HG02973 (cell line): ENCODE results near the gene BACH2.
"Not testable (repeated sequence)": the region's sequence is repeated elsewhere in the genome, so short reads cannot be mapped to it uniquely, and the experiment has no call there.

Experiments used
- ATAC-seq: cut with Tn5 transposase; IDR thresholded peaks from one replicate; pipeline ENCODE4 v1.9.1; 2021; ENCODE audit warnings: moderate library complexity; ENCODE audit not compliant: unreplicated experiment

Gene BACH2

GRCh38 chr6:89925826-89926225 is 370.8 kb downstream of the BACH2 start:
- no peak for ATAC-seq

DNA sequence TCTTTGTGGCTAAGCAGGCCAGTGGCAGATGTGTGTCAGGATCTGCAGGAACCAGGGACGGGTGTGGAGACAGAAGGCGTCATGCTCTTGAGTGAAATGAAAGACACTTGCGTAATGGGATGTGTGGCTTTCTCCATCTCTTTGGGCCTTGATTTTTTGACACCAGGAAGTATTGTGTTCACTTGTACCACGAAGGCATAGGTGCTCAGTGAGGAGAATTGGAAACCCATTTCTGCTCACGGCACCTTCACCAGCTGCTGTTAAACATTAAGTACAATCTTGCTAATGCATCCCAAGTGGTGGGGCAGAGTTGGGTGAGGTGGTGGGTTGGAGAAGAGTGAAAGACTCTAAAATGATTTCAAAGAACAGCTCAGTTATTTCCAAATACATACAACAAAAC is 372.4 kb downstream of the BACH2 start:
- ATAC-seq, result no peak

GRCh38 chr6:89921691-89922090 is 375.0 kb downstream of the BACH2 start:
- no peak for ATAC-seq

- ATAC-seq, result no peak
These were observed 375.4 kb downstream of the BACH2 start for GRCh38 chr6:89921197-89921596.

DNA sequence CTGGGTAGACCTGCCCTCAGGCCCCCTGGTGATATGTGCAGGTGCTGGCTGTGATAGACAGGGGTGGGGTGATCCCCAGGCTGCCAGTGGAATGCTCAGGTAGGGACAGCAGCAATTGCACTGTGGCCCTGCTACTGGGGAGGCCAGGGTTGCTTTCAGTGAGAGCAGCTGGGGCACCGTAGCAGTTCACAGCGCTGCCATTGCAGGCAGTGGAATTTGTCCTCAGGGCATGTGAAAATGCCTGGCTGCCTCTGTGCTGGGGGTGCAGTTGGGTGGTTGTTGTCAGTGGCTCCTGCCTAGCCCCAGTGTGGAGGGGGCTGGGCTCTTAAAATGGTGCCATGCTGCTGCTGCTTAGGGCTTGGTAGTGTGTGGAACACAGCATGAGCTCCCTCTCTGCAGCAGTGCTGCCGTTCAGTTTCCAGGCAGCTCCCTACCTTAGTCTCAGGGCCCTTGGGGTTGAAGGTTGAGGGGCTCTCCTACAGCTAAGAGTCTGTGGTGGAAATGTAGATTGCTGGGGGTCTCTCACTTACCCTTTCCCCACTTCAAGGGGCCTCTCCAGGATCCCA is 378.8 kb downstream of the BACH2 start:
- ATAC-seq, result no peak

DNA sequence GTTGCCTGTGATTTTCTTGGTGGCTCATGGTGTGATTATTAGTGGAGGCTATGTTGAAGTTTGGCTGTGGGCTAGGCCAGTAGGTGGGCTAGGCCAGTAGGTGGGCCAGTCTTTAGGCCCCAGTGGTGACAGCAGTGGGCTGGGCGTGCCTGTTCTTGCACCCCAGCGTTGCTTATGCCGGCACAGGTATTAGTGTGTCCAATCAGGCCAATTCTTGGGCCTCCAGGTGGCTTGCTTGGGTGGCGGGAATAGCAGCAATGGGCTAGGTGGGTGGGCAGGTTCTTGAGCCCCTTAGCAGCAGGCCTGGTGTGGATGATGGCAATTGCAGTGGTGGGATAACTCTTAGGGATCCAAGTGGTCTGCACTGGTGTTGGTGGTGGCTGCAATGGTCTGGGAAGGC is 379.4 kb downstream of the BACH2 start:
- no peak for ATAC-seq

GRCh38 chr6:89916136-89916920 is 380.3 kb downstream of the BACH2 start:
- ATAC-seq, result no peak

GRCh38 chr6:89910902-89911240 is 385.8 kb downstream of the BACH2 start:
- no peak for ATAC-seq

DNA sequence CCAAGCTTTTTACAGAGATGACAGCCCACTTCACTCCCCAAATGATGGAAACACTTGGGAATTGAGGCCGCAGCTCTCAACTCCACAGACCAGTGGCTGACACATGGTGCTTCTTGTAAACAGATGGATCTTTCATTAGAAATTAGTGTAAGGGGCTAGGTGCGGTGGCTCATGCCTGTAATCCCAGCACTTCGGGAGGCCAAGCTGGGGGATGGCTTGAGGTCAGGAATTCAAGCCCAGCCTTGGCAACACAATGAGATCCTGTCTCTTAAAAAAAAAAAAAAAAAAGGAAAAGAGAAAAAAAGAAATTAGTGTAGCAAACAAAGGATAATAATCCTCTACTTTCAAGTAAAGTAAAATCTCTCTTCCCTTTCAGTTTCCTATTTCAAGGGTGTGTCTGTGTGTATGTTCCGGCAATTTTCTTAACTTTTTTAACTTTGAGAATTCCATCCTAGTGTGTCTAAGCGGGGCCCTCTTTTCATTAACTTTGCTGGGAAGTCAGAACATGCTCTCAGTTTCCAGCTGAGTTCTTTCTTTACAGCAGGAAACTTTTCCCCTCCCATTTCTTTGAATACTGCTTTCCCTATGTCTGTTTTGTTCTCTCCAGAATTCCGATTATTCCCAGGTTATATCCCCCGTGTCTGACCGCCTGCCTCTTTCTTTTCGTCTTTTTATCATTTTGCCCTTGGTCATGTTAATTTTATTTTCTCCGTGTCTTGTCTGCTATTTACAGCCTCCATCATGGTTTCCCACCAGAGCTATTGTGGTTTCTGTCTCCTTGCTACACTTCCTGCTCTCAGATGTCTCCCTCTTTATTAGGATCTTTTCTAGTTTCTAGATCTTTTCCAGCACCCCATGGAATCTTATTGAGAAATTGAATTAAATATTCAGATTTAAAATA is 386.4 kb downstream of the BACH2 start:
- not testable (repeated sequence) for ATAC-seq

- ATAC-seq, result no peak
These were observed 401.3 kb downstream of the BACH2 start for GRCh38 chr6:89895276-89895874.

DNA sequence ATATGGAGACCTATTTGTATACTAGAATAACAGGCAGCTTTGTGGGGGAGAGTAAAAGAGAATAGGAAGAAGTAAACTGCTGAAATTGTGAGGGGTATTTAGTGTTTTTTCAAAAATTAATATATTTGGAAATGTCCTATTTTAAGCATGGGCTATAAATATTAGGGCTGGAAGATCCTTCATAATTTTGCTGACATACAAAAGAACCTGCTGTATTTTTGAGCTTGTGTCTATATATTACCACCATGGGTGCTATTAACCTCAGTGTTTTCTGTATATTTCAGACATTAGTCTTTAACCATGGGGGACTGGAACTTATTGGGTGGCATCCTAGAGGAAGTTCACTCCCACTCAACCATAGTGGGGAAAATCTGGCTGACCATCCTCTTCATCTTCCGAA is 402.5 kb downstream of the BACH2 start, which contains the start of gene GJA10:
Gene GJA10 (plus strand): TSS at position 301 of the 400 bp plus-strand sequence. CDS start 0 bp downstream, at position 301.
- no peak for ATAC-seq

- ATAC-seq, result not testable (repeated sequence)
These were observed 404.1 kb downstream of the BACH2 start for GRCh38 chr6:89892577-89892976.

GRCh38 chr6:89890845-89891528 is 405.7 kb downstream of the BACH2 start:
- not testable (repeated sequence) for ATAC-seq

GRCh38 chr6:89888871-89889270 is 407.8 kb downstream of the BACH2 start:
- ATAC-seq, result no peak

GRCh38 chr6:89888138-89888514 is 408.5 kb downstream of the BACH2 start:
- no peak for ATAC-seq

DNA sequence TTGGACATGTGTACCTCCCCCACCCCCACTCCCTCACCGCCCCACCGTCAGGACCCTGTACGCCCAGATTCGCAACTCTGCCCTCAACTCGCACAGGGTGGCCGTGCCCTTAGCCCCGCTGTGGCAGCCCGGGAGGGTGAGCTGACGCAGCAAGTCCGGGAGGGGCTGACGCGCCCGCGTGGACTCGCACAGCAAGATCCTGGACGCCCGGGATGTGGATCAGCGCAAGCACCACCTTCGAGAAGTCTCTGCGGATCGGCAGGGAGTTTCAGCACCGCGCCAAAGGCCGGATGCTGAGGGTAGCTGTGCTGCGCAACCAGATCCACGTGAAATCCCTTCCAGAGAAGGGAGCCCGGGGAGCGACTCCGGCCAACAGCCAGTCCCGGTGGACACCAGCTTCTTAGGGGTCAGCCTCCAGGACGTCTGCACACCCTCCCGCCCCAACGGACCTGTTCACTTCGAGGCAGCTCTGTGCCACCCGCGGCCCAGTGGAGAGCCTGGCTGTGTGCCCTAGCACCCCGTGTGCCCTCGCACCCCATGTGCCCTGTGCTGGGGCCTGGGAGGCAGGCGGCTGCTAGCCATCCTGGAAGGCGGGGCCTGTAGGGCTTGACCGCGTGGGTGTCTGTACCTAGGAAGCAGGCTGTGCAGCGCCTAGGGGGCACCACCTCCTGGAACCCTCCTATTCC is 409.0 kb downstream of the BACH2 start:
- ATAC-seq, result no peak

DNA sequence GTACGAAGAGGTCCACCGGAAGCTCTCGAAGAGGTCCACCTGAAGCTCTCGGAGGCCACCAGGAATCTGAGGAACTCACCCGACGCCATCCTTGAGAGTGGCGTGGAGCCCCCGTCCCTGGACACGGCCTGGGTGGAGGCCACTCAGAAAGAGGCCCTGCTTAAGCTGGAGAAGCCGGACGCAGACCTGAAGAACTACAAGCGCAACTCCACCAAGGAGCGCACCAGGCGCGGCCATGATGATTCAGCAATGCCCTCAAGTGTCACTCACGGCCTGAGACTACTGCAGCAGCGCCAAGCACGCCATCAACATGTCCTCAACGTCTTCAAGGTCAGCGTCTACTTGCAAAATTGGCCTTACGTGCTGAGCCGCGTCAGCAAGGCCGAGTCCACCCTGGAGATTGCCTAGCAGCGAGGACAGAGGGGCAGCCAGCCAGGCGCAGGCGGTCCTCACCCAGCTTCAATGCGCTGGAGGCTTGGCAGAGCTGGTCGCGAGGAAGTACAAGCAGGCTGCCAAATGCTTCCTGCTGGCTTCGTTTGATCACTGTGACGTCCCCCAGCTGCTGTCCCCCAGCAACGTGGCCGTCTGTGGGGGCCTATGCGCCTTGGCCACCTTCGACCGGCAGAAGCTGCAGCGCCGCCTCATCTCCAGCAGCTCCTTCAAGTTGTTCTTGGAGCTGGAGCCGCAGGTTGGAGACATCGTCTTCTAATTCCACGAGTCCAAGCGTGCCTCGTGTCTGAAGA is 410.1 kb downstream of the BACH2 start:
- ATAC-seq, result no peak
